Upper lobe of right lung (tissue), 1 donor: ENCODE measurements around the gene GPR142. TPM values are rescaled to one million over a fixed set of nuclear protein-coding genes. Genes with fewer than 3 reads are reported as not detected.
A peak's percentile ranks its signal among the peaks of the same experiment; 100 is the strongest.

Experiments
- ATAC-seq: fragments of 200-7000 bp; cut with Tn5 transposase; one replicate; pipeline ENCODE4 v1.9.1; 2020; ENCODE audit warnings: mild to moderate bottlenecking, moderate library complexity
- DNase-seq: peaks from one replicate; pipeline ENCODE4 v3.0.0-alpha.2; 2020
- H3K27ac ChIP-seq: fragments of 200-600 bp; one replicate; pipeline ENCODE4 v1.8.0; 2022
- H3K27me3 ChIP-seq: fragments of 200-600 bp; one replicate; pipeline ENCODE4 v1.8.0; 2022; ENCODE audit warnings: mild to moderate bottlenecking
- H3K36me3 ChIP-seq: fragments of 200-600 bp; one replicate; pipeline ENCODE4 v1.8.0; 2022
- H3K4me1 ChIP-seq: fragments of 200-600 bp; one replicate; pipeline ENCODE4 v1.8.0; 2022
- H3K4me3 ChIP-seq: fragments of 200-600 bp; one replicate; pipeline ENCODE4 v1.8.0; 2022; ENCODE audit warnings: mild to moderate bottlenecking
- H3K9me3 ChIP-seq: fragments of 200-600 bp; one replicate; pipeline ENCODE4 v1.8.0; 2022
- CTCF ChIP-seq: fragments of 200-600 bp; IDR thresholded peaks from one replicate; pipeline ENCODE4 v1.8.0; 2022; ENCODE audit warnings: antibody characterized with exemption
- intact Hi-C: fragments of 100-400 bp; cut with DNase I; formaldehyde crosslinking; loops from one replicate; pipeline ENCODE4 v1.11.0; 2022
- total RNA-seq: library from RNA; stranded (reverse); fragmentation: NEBNext Ultra II Directional; extraction: Animal tissue kit (Norgen Biotek cat#: 25700); gene quantifications from one replicate; pipeline ENCODE4 v1.2.1, GENCODE V29; 2021
- donor health status: DM: no; HTN: yes; CAD: no; lungs with severe emphysema.

GPR142 gene
- total RNA-seq, 1 donor from 2014 or later, result not detected

- H3K9me3 ChIP-seq, result no peaks in the 10 kb centered on the region
- ATAC-seq (peak; percentile 46), DNase-seq (no peak)
- intact Hi-C loops, result no loop called here
- TF ChIP-seq CTCF, result no peak
- H3K27me3 ChIP-seq, result no peaks in the 10 kb centered on the region
- no peak overlapping the region for H3K27ac ChIP-seq
- H3K4me3 ChIP-seq, result no peak overlapping the region
- H3K36me3 ChIP-seq, result no peaks in the 10 kb centered on the region
- no peaks in the 10 kb centered on the region for H3K4me1 ChIP-seq
Observed at GRCh38 chr17:74391771-74392170, 24.5 kb downstream of the GPR142 start.

- no peak for DNase-seq
- no peaks in the 10 kb centered on the region for H3K4me1 ChIP-seq
- ATAC-seq, result no peak
- H3K9me3 ChIP-seq, result no peaks in the 10 kb centered on the region
- no peak overlapping the region for H3K4me3 ChIP-seq
- no peaks in the 10 kb centered on the region for H3K36me3 ChIP-seq
- H3K27ac ChIP-seq, result no peak overlapping the region
- H3K27me3 ChIP-seq, result no peaks in the 10 kb centered on the region
- TF ChIP-seq CTCF, result no peak
- intact Hi-C loops, result no loop called here
Observed at GRCh38 chr17:74392848-74393247, 25.5 kb downstream of the GPR142 start.

- ATAC-seq (no peak), DNase-seq (no peak)
- no peak overlapping the region for H3K27ac ChIP-seq
- H3K9me3 ChIP-seq, result no peaks in the 10 kb centered on the region
- H3K4me3 ChIP-seq, result no peak overlapping the region
- no peaks in the 10 kb centered on the region for H3K4me1 ChIP-seq
- H3K36me3 ChIP-seq, result no peaks in the 10 kb centered on the region
- intact Hi-C loops, result no loop called here
- TF ChIP-seq CTCF, result no peak
- H3K27me3 ChIP-seq, result no peaks in the 10 kb centered on the region
Observed at GRCh38 chr17:74393346-74393942, 26.1 kb downstream of the GPR142 start.

- Histone ChIP-seq H3K27ac (no peak overlapping the region), H3K4me3 (no peak overlapping the region), H3K36me3 (no peaks in the 10 kb centered on the region), H3K4me1 (no peaks in the 10 kb centered on the region), H3K9me3 (no peaks in the 10 kb centered on the region), H3K27me3 (no peaks in the 10 kb centered on the region)
- TF ChIP-seq CTCF, result no peak
- DNase-seq (no peak), ATAC-seq (no peak)
- intact Hi-C loops, result no loop called here
Observed at GRCh38 chr17:74394275-74394950, 27.1 kb downstream of the GPR142 start.

- ATAC-seq (no peak), DNase-seq (no peak)
- no peaks in the 10 kb centered on the region for H3K4me1 ChIP-seq
- H3K27me3 ChIP-seq, result no peaks in the 10 kb centered on the region
- H3K36me3 ChIP-seq, result no peaks in the 10 kb centered on the region
- H3K9me3 ChIP-seq, result no peaks in the 10 kb centered on the region
- intact Hi-C loops, result no loop called here
- no peak for TF ChIP-seq CTCF
- no peak overlapping the region for H3K4me3 ChIP-seq
- no peak overlapping the region for H3K27ac ChIP-seq
Observed at GRCh38 chr17:74394977-74395376, 27.7 kb downstream of the GPR142 start.
